Neutrophil (primary cell): ENCODE data around the gene PPP6R2.
"Not testable (repeated sequence)": the region's sequence is repeated elsewhere in the genome, so short reads cannot be mapped to it uniquely, and the experiment has no call there.

Source experiments
- H3K27ac ChIP-seq: fragments of 200-600 bp; sonication (generic); 2 replicates; pipeline ENCODE4 v1.5.1; 2016; ENCODE audit warnings: mild to moderate bottlenecking, moderate library complexity
- H3K27me3 ChIP-seq: fragments of 200-600 bp; sonication (generic); 2 replicates; pipeline ENCODE4 v1.6.0; 2016; ENCODE audit warnings: mild to moderate bottlenecking
- H3K36me3 ChIP-seq: fragments of 200-600 bp; sonication (generic); 2 replicates; pipeline ENCODE4 v1.5.1; 2017
- H3K4me1 ChIP-seq, 2 experiments: fragments of 200-600 bp in 1 of 2; sonication (generic) in 1 of 2; 1 replicate in 1 of 2; 2 replicates in 1 of 2; pipeline versions ENCODE4 v1.5.1 to v1.6.1; 2013 to 2016; ENCODE audit warnings: low read depth in 1 of 2, low read length in 1 of 2, mild to moderate bottlenecking in 1 of 2, moderate library complexity in 1 of 2; ENCODE audit not compliant: control insufficient read depth in 1 of 2, insufficient read depth in 1 of 2
- H3K4me3 ChIP-seq, 2 experiments: fragments of 200-600 bp in 1 of 2; sonication (generic) in 1 of 2; 1 replicate in 1 of 2; 2 replicates in 1 of 2; pipeline ENCODE4 v1.5.1; 2013 to 2016; ENCODE audit warnings: low read depth in 1 of 2, low read length in 1 of 2, mild to moderate bottlenecking in 1 of 2, moderate library complexity in 1 of 2
- H3K9me3 ChIP-seq: fragments of 200-600 bp; sonication (generic); 2 replicates; pipeline ENCODE4 v1.5.1; 2016
- TF ChIP-seq, protein P1 (sequence below): fragments of 200-600 bp; sonication (generic); IDR thresholded peaks from 2 replicates; pipeline ENCODE4 v1.5.1; 2016; ENCODE audit warnings: antibody characterized with exemption

The PPP6R2 gene

DNA sequence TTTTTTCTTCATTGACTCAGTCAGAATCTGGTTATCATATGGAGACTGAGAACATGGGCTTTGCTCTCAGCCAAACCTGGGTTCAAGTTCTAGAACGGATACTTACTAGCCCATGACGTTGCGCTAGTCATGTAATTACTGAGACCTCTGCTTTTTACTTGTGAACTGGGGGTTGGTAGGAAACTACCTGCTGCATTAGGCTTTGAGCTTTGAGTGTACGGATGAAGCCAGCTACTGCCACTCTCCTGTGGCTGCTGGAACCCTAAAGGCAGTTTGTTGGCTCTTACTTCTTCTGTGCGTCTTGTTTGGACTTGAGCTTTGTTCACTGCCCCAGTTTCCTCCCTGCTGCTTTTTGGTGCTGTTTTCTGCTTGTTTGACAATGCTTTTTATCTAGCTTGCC, 18.1 kb downstream of the PPP6R2 start:
- peaks cover 21% of the 10 kb centered on the region for H3K36me3 ChIP-seq
- no peaks in the 10 kb centered on the region for H3K9me3 ChIP-seq
- no peak overlapping the region for H3K27ac ChIP-seq
- TF ChIP-seq, protein P1, sequence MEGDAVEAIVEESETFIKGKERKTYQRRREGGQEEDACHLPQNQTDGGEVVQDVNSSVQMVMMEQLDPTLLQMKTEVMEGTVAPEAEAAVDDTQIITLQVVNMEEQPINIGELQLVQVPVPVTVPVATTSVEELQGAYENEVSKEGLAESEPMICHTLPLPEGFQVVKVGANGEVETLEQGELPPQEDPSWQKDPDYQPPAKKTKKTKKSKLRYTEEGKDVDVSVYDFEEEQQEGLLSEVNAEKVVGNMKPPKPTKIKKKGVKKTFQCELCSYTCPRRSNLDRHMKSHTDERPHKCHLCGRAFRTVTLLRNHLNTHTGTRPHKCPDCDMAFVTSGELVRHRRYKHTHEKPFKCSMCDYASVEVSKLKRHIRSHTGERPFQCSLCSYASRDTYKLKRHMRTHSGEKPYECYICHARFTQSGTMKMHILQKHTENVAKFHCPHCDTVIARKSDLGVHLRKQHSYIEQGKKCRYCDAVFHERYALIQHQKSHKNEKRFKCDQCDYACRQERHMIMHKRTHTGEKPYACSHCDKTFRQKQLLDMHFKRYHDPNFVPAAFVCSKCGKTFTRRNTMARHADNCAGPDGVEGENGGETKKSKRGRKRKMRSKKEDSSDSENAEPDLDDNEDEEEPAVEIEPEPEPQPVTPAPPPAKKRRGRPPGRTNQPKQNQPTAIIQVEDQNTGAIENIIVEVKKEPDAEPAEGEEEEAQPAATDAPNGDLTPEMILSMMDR = no peak
- no peak overlapping the region for H3K4me3 ChIP-seq
- H3K27me3 ChIP-seq = no peaks in the 10 kb centered on the region
- no peaks in the 10 kb centered on the region for H3K4me1 ChIP-seq

DNA sequence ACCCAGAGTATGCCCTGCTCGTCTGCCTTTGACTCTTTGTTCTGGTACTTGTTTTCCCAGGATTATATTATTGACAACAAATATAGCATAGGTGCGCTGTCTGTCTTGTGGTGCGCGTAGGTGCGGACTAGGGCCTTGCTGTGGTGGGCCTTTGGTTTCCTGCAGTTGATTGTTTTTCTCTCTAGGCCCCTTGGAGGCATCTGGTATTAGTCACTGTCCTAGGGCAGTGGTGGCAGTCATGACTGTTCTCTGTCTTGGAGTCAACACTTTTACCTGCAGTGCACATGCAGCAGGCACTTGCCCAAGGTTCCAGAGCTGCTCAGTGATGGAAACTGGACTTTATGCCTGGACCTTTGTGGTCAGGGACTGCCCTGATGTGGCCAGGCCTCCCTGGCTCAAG, 18.6 kb downstream of the PPP6R2 start:
- TF ChIP-seq, protein P1 = no peak
- no peaks in the 10 kb centered on the region for H3K9me3 ChIP-seq
- H3K4me1 ChIP-seq = no peaks in the 10 kb centered on the region
- no peak overlapping the region for H3K27ac ChIP-seq
- peaks cover 21% of the 10 kb centered on the region for H3K36me3 ChIP-seq
- no peak overlapping the region for H3K4me3 ChIP-seq
- no peaks in the 10 kb centered on the region for H3K27me3 ChIP-seq

DNA sequence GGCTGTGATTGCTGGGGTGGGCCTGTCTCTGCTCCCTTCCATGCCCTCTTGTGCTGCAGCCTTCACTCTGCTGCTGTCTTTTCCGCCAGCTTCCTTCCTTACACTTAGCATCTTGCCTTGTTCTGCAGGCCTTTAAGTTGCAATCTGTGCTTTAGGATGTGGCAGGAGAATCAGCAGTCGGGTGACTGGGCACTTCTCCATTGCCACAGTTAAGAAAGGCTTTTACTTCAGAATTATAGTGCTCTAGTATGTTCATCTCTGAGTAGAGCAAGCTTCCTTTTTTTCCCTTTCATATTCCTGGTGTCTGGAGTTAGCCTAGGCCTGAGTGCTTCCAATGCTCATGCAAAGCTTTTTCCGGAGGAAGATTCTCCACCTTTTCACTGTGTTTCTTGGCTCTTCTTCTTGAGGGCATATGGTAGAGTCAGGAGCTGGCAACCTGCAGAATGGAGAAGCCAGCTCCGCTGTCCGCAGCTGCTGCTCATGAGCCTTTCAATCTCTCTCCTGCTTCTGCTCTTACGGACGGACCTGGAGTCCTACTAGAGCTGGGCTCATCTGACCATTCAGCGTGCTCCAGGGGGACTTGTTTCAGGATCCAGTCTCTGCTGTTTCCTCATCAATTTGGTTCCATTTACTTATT, 20.2 kb downstream of the PPP6R2 start:
- H3K9me3 ChIP-seq = no peaks in the 10 kb centered on the region
- no peaks in the 10 kb centered on the region for H3K4me1 ChIP-seq
- H3K27ac ChIP-seq = no peak overlapping the region
- TF ChIP-seq, protein P1 = no peak
- H3K27me3 ChIP-seq = no peaks in the 10 kb centered on the region
- no peak overlapping the region for H3K4me3 ChIP-seq
- H3K36me3 ChIP-seq = peaks cover 21% of the 10 kb centered on the region

DNA sequence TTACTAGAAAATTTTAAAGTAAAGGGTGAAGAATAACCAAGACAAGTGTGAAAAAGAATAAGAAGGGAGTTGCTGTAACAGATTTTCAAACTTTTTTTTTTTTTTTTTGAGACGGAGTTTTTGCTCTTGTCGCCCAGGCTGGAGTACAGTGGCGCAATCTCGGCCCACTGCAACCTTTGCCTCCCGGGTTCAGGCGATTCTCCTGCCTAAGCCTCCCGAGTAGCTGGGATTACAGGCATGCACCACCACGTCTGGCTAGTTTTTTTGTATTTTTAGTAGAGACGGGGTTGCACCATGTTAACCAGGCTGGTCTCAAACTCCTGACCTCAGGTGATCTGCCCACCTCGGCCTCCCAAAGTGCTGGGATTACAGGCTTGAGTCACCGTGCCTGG, 20.7 kb downstream of the PPP6R2 start:
- not testable (repeated sequence) for H3K27ac ChIP-seq, H3K27me3 ChIP-seq
- H3K36me3 ChIP-seq = peaks cover 25% of the 10 kb centered on the region

DNA sequence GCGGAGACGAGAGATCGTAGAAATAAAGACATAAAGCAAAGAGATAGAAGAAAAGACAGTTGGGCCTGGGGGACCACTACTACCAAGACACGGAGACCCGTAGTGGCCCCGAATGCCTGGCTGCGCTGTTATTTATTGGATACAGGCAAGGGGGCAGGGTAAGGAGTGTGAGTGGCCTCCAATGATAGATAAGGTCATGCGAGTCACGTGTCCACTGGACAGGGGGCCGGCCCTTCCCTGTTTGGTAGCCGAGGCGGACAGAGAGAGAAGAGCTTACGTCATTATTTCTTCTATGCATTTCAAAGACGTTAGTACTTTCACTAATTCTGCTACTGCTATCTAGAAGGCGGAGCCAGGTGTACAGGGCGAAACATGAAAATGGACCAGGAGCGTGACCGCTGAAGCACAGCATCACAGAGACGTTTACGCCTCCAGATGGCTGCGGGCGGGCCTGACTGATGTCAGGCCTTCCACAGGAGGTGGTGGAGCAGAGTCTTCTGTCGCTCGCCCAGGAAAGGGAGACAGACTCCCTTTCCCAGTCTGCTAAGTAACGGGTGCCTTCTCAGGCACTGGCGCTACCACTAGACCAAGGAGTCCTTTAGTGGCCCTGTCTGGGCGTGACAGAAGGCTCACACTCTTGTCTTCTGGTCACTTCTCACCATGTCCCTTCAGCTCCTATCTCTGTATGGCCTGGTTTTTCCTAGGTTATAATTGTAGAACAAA, 24.8 kb downstream of the PPP6R2 start:
- no peaks in the 10 kb centered on the region for H3K27me3 ChIP-seq
- H3K9me3 ChIP-seq = no peaks in the 10 kb centered on the region
- no peak overlapping the region for H3K27ac ChIP-seq
- TF ChIP-seq, protein P1 = no peak
- H3K36me3 ChIP-seq = peaks cover 28% of the 10 kb centered on the region
- no peak overlapping the region for H3K4me3 ChIP-seq
- H3K4me1 ChIP-seq = no peaks in the 10 kb centered on the region

More for the DNA sequence above, 20.7 kb downstream of the PPP6R2 start:
- not testable (repeated sequence) for H3K4me1 ChIP-seq, H3K9me3 ChIP-seq, H3K4me3 ChIP-seq

DNA sequence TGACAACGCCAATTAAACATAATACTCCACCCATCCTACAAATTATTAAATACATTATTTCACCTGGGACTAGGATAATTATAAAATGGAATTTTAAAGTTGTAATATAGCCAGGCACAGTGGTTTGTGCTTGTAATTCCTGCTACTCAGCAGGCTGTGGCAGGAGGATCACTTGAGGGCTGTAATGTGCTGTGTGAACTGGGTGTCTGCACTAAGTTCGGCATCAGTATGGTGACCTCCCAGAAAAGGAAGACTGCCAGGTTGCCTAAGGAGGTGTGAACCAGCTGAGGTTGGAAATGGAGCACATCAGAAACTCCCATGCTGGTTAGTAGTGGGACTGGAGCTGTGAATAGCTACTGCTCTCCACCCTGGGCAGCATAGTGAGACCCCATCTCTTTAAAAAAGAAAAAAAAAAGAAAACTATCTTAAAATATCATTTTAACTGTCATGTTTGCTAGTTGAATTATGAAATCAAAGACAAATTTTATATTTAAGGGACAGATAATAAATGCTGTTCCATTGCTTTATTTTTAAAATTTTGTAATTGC, 28.0 kb downstream of the PPP6R2 start:
- Histone ChIP-seq H3K9me3 (no peaks in the 10 kb centered on the region), H3K27ac (no peak overlapping the region), H3K36me3 (peaks cover 46% of the 10 kb centered on the region), H3K4me1 (no peaks in the 10 kb centered on the region), H3K4me3 (no peak overlapping the region), H3K27me3 (no peaks in the 10 kb centered on the region)
- TF ChIP-seq, protein P1 = no peak
